Stimulated activated CD4-positive, alpha-beta T cell treated with anti-CD3 and anti-CD28 coated beads, Interleukin-12 subunit alpha, Interleukin-12 subunit beta, amount 100 ng/mL, for 4 hours (primary cell): Measurements from ENCODE around the gene GSTA2.
"Not testable (repeated sequence)": the region's sequence is repeated elsewhere in the genome, so short reads cannot be mapped to it uniquely, and the experiment has no call there.

ENCODE experiments used
- DNase-seq: peaks from one replicate; pipeline ENCODE4 v3.0.0-alpha.2; 2020

GSTA2 gene

DNA sequence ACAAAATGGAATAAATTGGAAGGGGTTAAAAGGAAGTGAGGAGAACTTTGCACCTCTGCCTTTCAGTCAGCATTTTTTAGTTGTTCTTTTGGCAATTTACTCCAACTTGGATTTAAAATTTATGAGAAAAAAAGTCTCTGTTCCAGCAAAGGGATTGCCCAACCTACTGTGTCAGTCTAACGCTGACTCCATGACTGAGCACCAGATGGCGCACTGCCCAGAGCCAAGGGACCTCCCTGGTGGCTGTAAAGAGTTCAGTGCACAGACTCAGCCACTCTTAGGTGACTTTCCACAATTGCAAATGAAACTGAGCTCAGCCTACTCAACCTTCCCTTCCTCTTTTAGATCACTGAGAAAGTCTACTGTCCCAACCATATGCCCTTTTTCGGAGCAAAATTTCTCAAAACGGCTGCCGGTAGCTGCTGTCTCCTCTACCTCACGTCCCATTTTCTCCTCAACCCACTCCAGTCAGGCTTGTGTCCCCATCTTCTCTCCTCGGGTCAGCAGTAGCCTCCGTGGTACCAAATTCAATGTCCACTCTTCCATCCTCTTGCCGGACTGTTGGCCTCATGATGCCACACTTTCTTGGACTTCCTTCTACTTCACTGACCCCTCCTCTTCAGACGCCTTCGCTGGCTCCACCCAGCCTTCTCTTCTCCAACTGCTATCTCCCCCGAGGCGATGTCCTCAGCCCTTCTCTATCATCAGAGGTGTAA, 38.7 kb downstream of the GSTA2 start:
- DNase-seq: peak; percentile 41

DNA sequence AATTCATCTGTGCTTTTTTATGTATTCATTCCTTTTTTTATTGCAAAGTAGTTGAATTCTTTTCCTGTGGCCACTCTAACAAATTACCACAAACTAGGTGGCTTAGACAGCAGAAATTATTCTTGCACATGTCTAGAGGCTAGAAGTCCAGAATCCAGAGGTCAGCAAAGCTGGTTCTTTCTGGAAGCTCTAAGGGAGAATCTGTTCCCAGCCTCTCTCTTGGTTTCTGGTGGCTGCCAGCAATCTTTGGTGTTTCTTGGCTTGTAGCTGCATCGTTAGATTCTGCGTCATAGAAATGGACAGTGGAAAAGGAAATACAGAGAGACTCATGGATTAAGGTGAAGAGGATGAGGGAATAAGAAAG, 39.3 kb downstream of the GSTA2 start:
- DNase-seq: no peak

DNA sequence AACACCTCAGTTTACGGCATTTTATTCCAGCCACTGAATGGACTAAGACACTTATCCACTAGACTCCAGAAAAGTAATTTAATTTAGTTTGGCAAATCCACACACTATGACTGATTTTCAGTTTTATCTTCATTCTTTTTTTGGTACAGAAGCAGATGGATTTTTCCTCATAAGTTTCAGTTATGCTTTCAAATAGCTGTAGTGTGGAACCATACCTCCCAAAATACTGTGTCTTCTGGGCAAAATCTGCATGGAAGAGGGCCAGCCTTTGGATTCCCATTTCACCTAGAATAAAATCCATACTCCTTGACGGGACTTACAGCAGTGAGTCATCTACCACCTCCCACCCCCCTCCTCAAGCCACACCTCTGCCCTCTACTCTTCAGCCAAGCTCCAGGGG, 43.0 kb downstream of the GSTA2 start:
- DNase-seq: no peak

DNA sequence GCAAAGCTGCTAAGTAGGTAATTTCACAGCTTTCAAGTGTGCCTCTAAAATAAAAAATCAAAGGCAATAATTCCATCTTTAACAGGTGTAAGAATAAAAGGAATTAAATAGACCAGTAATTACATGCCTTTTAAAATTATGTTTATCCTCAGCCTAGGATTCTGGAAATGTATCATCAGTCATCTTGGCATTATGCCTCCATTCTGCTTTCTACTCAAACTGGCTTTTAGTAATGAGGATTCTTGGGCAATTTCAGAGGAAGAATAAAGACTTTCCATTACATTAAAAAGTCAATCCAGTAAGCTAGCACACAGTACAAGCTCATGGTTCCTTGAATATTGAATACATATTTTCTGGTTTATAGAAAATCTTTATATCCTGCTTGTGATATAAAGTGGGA, 44.7 kb downstream of the GSTA2 start:
- no peak for DNase-seq

GRCh38 chr6:52714761-52715160, 48.5 kb downstream of the GSTA2 start:
- not testable (repeated sequence) for DNase-seq

- DNase-seq: no peak
Observed at GRCh38 chr6:52712136-52712535, 51.1 kb downstream of the GSTA2 start.

- no peak for DNase-seq
Observed at GRCh38 chr6:52707963-52708680, 55.2 kb downstream of the GSTA2 start.

GRCh38 chr6:52706001-52706400, 57.3 kb downstream of the GSTA2 start:
- no peak for DNase-seq

DNA sequence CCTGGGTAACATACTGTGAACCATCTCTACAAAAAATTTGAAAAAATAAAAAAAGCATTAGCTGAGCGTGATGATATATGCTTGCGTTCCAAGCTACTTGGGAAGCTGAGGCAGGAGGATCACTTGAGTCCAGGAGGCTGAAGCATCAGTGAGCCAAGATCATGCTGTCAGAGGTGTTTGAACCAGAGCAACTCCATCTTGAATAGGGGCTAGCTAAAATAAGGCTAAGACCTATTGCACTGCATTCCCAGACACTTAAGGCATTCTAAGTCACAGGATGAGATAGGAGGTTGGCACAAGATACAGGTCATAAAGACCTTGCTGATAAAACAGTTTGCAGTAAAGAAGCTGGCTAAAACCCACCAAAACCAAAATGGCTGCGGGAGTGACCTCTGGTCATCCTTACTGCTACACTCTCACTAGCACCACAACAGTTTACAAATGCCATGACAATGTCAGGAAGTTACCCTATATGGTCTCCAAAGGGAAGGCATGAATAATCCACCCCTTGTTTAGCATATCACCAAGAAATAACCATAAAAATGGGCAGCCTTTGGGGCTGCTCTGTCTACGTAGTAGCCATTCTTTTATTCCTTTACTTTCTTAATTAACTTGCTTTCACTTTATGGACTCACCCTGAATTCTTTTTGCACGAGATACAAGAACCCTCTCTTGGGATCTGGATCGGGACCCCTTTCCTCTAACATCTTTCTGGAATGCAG, 58.3 kb downstream of the GSTA2 start:
- DNase-seq: not testable (repeated sequence)

DNA sequence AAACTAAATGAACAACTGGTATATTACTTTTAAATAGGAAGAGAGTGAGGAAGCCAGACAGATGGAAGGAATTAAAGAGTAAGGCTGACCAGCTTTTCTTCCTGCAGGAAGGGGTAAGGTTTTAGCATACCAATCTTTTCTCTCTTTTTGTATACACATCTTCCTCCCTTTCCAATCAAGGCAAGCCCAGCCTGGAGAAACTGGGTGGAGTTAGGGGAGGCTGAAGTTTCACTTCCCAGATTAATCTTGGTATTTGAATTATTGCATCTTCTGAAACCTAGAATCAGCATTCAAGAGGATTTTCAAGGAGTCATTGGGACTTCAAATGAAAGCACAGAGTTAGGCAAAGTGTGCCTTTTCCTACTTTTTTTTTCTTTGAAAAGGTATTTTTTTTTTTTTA, 59.2 kb downstream of the GSTA2 start:
- DNase-seq: no peak
